Smooth muscle cell (in vitro differentiated cells): ENCODE data around the gene YEATS4. TPM values are rescaled to one million over a fixed set of nuclear protein-coding genes. Genes with fewer than 3 reads are reported as not detected.
A peak's percentile ranks its signal among the peaks of the same experiment; 100 is the strongest.

Source experiments
- DNase-seq: peaks from one replicate; lab custom pipeline; 2025; ENCODE audit not compliant: unreplicated experiment; lab: John Stamatoyannopoulos, UW
- H2AFZ ChIP-seq: fragments of 200-600 bp; sonication (generic); 2 replicates; pipeline ENCODE4 v1.6.0; 2016; ENCODE audit warnings: antibody characterized with exemption, low read depth, mild to moderate bottlenecking
- H3F3A ChIP-seq: fragments of 200-600 bp; sonication (generic); 2 replicates; pipeline ENCODE4 v1.6.0; 2017; ENCODE audit warnings: antibody characterized with exemption, low read depth
- H3K27ac ChIP-seq: fragments of 200-600 bp; sonication (generic); 2 replicates; pipeline ENCODE4 v1.5.1; 2016; ENCODE audit warnings: low read depth, mild to moderate bottlenecking
- H3K27me3 ChIP-seq: fragments of 200-600 bp; sonication (generic); 2 replicates; pipeline ENCODE4 v1.6.1; 2016; ENCODE audit warnings: low read depth, mild to moderate bottlenecking
- H3K36me3 ChIP-seq: fragments of 200-600 bp; sonication (generic); 2 replicates; pipeline ENCODE4 v1.5.1; 2016; ENCODE audit warnings: low read depth
- H3K4me1 ChIP-seq: fragments of 200-600 bp; sonication (generic); 2 replicates; pipeline ENCODE4 v1.5.1; 2016; ENCODE audit warnings: low read depth
- H3K4me2 ChIP-seq: fragments of 200-600 bp; sonication (generic); 2 replicates; pipeline ENCODE4 v1.6.0; 2016; ENCODE audit warnings: mild to moderate bottlenecking
- H3K4me3 ChIP-seq: fragments of 200-600 bp; sonication (generic); 2 replicates; pipeline ENCODE4 v1.5.1; 2016; ENCODE audit warnings: mild to moderate bottlenecking
- H3K79me2 ChIP-seq: fragments of 200-600 bp; sonication (generic); 2 replicates; pipeline ENCODE4 v1.6.0; 2016; ENCODE audit warnings: low read depth, mild to moderate bottlenecking
- H3K9ac ChIP-seq: fragments of 200-600 bp; sonication (generic); 2 replicates; pipeline ENCODE4 v1.6.0; 2016; ENCODE audit warnings: low read depth
- H3K9me3 ChIP-seq: fragments of 200-600 bp; sonication (generic); replicated peaks from 2 replicates; pipeline ENCODE4 v1.5.1; 2016; ENCODE audit warnings: low read depth
- H4K20me1 ChIP-seq: fragments of 200-600 bp; sonication (generic); 2 replicates; pipeline ENCODE4 v1.6.0; 2016; ENCODE audit warnings: low read depth
- CTCF ChIP-seq: fragments of 200-600 bp; sonication (generic); IDR thresholded peaks from 2 replicates; pipeline ENCODE4 v1.5.1; 2017; ENCODE audit warnings: borderline replicate concordance, mild to moderate bottlenecking, antibody characterized with exemption; ENCODE audit not compliant: insufficient read depth, poor library complexity, severe bottlenecking
- WGBS: methylation state at CpG from one replicate; pipeline ENCODE4 v1.1.7; 2016; ENCODE audit warnings: low lambda C conversion rate; 5-methylcytosine and 5-hydroxymethylcytosine counted together
- polyA plus RNA-seq: library from polyadenylated mRNA; unstranded; fragments of >200 nt; fragmentation: Nextera tagmentation; extraction: Ambion mirVana; gene quantifications from 2 replicates; pipeline ENCODE4 v1.2.1, GENCODE V29; 2016
- total RNA-seq: library from RNA; depleted of rRNA; stranded (reverse); fragments of >200 nt; gene quantifications from 2 replicates; pipeline ENCODE4 v1.2.3, GENCODE V29; 2014

YEATS4 gene
- total and polyA plus RNA-seq, 2 experiments from 2014 or later, result 9.9 to 32.7 TPM

- H3K4me1 ChIP-seq, result peaks cover 11% of the 10 kb centered on the region
- peak overlapping the region; percentile 60 for H3K4me3 ChIP-seq
- no peak overlapping the region for H2AFZ ChIP-seq
- no peaks in the 10 kb centered on the region for H3F3A ChIP-seq
- 61% methylated on average over 8 of the region's 8 CpGs for WGBS
- H3K36me3 ChIP-seq, result no peaks in the 10 kb centered on the region
- H3K9me3 ChIP-seq, result no peaks in the 10 kb centered on the region
- H4K20me1 ChIP-seq, result no peaks in the 10 kb centered on the region
- no peak overlapping the region for H3K4me2 ChIP-seq
- peaks cover 26% of the 10 kb centered on the region for H3K27me3 ChIP-seq
- no peaks in the 10 kb centered on the region for H3K79me2 ChIP-seq
- TF ChIP-seq CTCF, result no peak
- no peak for DNase-seq
- H3K27ac ChIP-seq, result no peak overlapping the region
- H3K9ac ChIP-seq, result no peak overlapping the region
Measured at GRCh38 chr12:69329669-69330428, 29.7 kb upstream of the YEATS4 start.

- DNase-seq, result no peak
- H3K9ac ChIP-seq, result no peak overlapping the region
- H3K27ac ChIP-seq, result no peak overlapping the region
Measured at GRCh38 chr12:69330475-69331473, 28.8 kb upstream of the YEATS4 start.

GRCh38 chr12:69331519-69331908, 28.0 kb upstream of the YEATS4 start:
- no peak for DNase-seq
- Histone ChIP-seq H3K27me3 (peaks cover 26% of the 10 kb centered on the region), H3K27ac (no peak overlapping the region), H3K4me1 (peaks cover 11% of the 10 kb centered on the region), H3F3A (no peaks in the 10 kb centered on the region), H2AFZ (peak overlapping the region; percentile 98), H3K4me3 (peak overlapping the region; percentile 60), H3K79me2 (no peaks in the 10 kb centered on the region), H4K20me1 (no peaks in the 10 kb centered on the region), H3K9me3 (no peaks in the 10 kb centered on the region), H3K9ac (no peak overlapping the region), H3K4me2 (peak overlapping the region; percentile 97), H3K36me3 (no peaks in the 10 kb centered on the region)
- 43% methylated on average over 7 of the region's 7 CpGs for WGBS
- no peak for TF ChIP-seq CTCF

More at GRCh38 chr12:69330475-69331473, 28.8 kb upstream of the YEATS4 start:
- Histone ChIP-seq H3K4me2 (peak overlapping the region; percentile 97), H3K27me3 (peaks cover 26% of the 10 kb centered on the region), H3K36me3 (no peaks in the 10 kb centered on the region), H3K9me3 (no peaks in the 10 kb centered on the region), H3K79me2 (no peaks in the 10 kb centered on the region), H3F3A (no peaks in the 10 kb centered on the region), H3K4me3 (peak overlapping the region; percentile 60), H2AFZ (peak overlapping the region; percentile 98), H3K4me1 (peaks cover 11% of the 10 kb centered on the region), H4K20me1 (no peaks in the 10 kb centered on the region)
- WGBS, result 15% methylated on average over 18 of the region's 18 CpGs
- no peak for TF ChIP-seq CTCF
